WERI-Rb-1 (cell line): Measurements from ENCODE around the gene CHRDL1.

Source experiments
- DNase-seq: peaks from one replicate; pipeline ENCODE4 v3.0.0-alpha.2; 2020
- H3K27ac ChIP-seq: fragments of 250-450 bp; sonication (Bioruptor Pico); 2 replicates; pipeline ENCODE4 v1.5.1; 2020; ENCODE audit warnings: mild to moderate bottlenecking, moderate library complexity
- H3K27me3 ChIP-seq: fragments of 250-450 bp; sonication (Bioruptor Pico); 2 replicates; pipeline ENCODE4 v1.5.1; 2021; ENCODE audit warnings: mild to moderate bottlenecking, low read depth, moderate library complexity; ENCODE audit not compliant: insufficient read depth, severe bottlenecking
- H3K36me3 ChIP-seq: fragments of 250-450 bp; sonication (Bioruptor Pico); 2 replicates; pipeline ENCODE4 v1.5.1; 2020; ENCODE audit warnings: mild to moderate bottlenecking, moderate library complexity
- H3K4me3 ChIP-seq: 2 replicates; pipeline ENCODE4 v1.5.1; 2011; ENCODE audit warnings: low read depth, mild to moderate bottlenecking, control low read depth, low read length
- H3K9me3 ChIP-seq: fragments of 250-450 bp; sonication (Bioruptor Pico); 2 replicates; pipeline ENCODE4 v1.5.1; 2021; ENCODE audit warnings: mild to moderate bottlenecking, moderate library complexity; ENCODE audit not compliant: severe bottlenecking
- TF ChIP-seq, protein P1 (sequence below): IDR thresholded peaks from 2 replicates; pipeline ENCODE4 v1.5.1; 2011; ENCODE audit warnings: low read depth, mild to moderate bottlenecking, control low read depth, inconsistent platforms, low read length

Gene CHRDL1

DNA sequence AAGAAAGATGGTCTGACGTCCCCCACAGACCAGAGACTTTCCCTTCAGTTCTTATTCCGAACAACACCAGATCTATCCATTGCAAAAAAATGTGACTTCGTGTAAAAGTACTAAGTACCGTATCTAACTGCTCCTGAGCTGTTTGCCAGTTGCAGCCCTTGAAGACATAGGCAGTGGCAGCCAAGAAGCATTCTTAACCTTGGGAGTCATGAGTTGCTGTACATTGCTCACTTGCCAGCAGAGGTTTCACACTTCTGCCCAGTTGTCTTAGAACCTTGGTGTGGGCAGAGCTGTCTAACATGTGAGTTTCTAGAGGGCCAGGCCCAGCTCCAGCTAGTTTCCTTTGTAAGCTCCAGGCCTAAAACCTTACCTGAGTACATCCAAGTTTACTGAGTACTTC lies 10.5 kb upstream of the CHRDL1 start:
- H3K27me3 ChIP-seq = peaks cover 74% of the 10 kb centered on the region
- TF ChIP-seq, protein P1, sequence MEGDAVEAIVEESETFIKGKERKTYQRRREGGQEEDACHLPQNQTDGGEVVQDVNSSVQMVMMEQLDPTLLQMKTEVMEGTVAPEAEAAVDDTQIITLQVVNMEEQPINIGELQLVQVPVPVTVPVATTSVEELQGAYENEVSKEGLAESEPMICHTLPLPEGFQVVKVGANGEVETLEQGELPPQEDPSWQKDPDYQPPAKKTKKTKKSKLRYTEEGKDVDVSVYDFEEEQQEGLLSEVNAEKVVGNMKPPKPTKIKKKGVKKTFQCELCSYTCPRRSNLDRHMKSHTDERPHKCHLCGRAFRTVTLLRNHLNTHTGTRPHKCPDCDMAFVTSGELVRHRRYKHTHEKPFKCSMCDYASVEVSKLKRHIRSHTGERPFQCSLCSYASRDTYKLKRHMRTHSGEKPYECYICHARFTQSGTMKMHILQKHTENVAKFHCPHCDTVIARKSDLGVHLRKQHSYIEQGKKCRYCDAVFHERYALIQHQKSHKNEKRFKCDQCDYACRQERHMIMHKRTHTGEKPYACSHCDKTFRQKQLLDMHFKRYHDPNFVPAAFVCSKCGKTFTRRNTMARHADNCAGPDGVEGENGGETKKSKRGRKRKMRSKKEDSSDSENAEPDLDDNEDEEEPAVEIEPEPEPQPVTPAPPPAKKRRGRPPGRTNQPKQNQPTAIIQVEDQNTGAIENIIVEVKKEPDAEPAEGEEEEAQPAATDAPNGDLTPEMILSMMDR = no peak
- no peaks in the 10 kb centered on the region for H3K9me3 ChIP-seq
- H3K27ac ChIP-seq = no peak overlapping the region
- no peak for DNase-seq
- no peak overlapping the region for H3K4me3 ChIP-seq
- H3K36me3 ChIP-seq = no peaks in the 10 kb centered on the region

DNA sequence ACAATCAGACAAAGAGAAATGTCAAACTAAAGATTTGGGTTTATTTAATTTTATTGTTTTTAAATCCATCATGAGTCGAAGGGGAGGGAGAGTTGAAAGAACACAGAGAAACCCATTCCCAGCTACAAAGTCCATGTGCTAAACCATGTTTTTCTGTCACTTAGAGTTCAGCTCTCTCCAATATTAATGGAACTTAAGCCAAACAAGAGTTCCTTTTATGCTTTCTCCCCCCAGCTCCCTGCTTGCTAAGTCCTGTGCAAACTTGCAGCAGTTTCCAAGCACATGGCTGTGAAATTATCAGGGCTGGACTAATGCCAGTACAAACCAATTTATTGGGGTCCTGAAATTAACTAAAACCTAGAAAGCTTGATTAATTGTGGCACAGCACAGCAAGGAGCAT lies 9.7 kb upstream of the CHRDL1 start:
- DNase-seq = no peak
- no peak overlapping the region for H3K4me3 ChIP-seq
- TF ChIP-seq, protein P1 = no peak
- peaks cover 67% of the 10 kb centered on the region for H3K27me3 ChIP-seq
- H3K27ac ChIP-seq = no peak overlapping the region
- H3K36me3 ChIP-seq = no peaks in the 10 kb centered on the region
- H3K9me3 ChIP-seq = no peaks in the 10 kb centered on the region

DNA sequence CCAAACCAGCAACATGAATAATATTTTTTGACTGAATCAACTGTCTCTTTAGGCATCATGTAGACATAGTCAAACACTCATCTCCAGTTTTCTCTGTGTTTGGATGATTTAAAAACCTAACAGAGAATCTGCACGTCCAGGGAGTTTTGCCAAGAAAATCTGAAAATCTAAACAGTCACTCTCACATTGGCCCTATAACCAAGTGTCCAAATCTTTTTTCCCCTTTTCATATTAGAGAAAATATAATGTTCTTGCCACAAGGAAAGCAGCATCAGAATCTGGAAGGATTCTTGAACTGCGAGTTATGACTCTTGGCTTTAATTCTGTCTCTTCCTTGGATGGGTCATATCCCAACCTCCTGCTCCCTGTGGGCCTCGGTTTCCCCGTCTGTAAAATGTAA lies 8.8 kb upstream of the CHRDL1 start:
- TF ChIP-seq, protein P1 = no peak
- no peaks in the 10 kb centered on the region for H3K36me3 ChIP-seq
- no peak overlapping the region for H3K4me3 ChIP-seq
- H3K9me3 ChIP-seq = no peaks in the 10 kb centered on the region
- peaks cover 60% of the 10 kb centered on the region for H3K27me3 ChIP-seq
- no peak overlapping the region for H3K27ac ChIP-seq
- DNase-seq = no peak

DNA sequence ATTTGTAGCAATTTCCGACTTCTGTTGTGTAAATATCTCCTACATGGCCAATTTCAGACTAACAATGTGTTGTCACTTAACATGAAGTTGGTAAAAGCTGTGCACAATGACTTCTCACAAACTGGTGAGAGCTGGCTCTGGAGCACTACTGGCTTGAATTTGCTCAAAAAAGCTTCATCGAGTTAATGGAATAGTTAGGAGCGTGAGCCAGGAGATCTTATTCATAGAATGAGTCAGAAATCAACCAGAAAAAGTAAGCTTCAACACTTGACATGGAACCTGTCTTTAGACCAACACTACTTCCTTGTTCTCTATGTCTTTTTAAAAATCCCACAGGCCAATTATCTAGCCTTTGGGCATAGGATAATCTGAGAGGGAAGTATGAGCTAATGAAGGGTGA lies 7.9 kb upstream of the CHRDL1 start:
- DNase-seq = no peak
- Histone ChIP-seq H3K27ac (no peak overlapping the region), H3K27me3 (peaks cover 56% of the 10 kb centered on the region), H3K4me3 (no peak overlapping the region), H3K36me3 (no peaks in the 10 kb centered on the region), H3K9me3 (no peaks in the 10 kb centered on the region)
- TF ChIP-seq, protein P1 = no peak

DNA sequence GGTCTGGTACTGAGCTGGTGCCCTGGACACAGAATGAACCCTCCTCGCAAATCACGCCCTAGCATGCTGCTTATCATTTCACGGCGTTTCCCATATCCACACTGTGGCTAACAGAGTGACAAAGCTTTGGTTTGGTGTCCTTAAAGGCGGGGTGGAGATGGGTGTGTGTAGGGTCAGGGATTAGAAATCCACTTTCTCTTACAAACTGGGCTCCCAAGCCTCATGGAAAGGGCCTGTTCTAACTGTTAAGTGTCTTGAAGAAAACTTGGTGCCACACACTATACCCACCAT lies 735 bp upstream of the CHRDL1 start:
- Histone ChIP-seq H3K9me3 (no peaks in the 10 kb centered on the region), H3K36me3 (no peaks in the 10 kb centered on the region), H3K27ac (no peak overlapping the region), H3K4me3 (peak overlapping the region; percentile 38; the same call in 1 of the 2 replicates), H3K27me3 (peaks cover 72% of the 10 kb centered on the region)
- no peak for DNase-seq
- TF ChIP-seq, protein P1 = no peak

DNA sequence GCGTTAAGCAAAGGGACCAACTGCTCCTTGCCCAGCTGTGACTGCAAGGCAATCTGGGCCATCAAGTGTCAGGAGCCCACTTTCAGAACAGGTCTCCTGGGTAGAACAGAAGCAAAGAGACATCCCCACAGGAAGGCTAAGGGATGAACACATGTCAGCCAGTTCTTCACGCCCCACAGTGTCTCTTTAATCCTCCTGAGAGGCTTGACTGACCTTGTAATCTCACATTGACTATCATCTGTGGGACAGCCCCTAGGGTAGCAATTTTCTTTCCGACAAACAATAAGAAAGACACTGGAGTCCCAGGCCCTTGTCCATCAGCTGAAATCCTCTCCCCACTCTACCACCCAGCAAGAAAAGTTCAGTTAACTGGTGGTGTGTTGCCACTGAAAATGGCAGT lies 1.0 kb downstream of the CHRDL1 start:
- Histone ChIP-seq H3K36me3 (no peaks in the 10 kb centered on the region), H3K27ac (no peak overlapping the region), H3K9me3 (no peaks in the 10 kb centered on the region), H3K27me3 (peaks cover 77% of the 10 kb centered on the region), H3K4me3 (no peak overlapping the region)
- peak; percentile 9 for DNase-seq
- TF ChIP-seq, protein P1 = no peak
